ENCODE data around the gene CDC25C.
"Not testable (repeated sequence)": the region's sequence is repeated elsewhere in the genome, so short reads cannot be mapped to it uniquely, and the experiment has no call there.

CDC25C gene

DNA sequence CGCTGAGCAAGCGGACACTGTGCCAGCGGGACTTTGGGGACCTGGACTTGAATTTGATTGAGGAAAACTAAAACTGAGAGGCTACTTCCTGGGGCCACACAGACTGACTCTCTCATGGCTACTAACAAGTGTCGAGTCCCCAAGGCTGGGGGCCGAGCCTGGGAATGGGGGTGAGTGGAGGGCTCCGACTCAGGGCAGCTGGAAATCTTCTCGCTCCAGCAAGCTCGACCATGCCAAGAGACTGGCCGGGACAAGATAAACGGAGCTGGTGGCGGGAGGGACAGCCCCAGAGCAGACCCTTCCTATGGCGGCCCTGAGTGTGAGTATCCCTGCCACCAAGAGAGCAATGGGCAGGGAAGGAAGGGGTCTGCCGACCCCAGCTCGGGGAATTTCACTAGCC, 15.3 kb upstream of the CDC25C start:
- DNase-seq (ENCODE audit: low read depth in 1 of 2, low spot score in 1 of 2), result no peak

DNA sequence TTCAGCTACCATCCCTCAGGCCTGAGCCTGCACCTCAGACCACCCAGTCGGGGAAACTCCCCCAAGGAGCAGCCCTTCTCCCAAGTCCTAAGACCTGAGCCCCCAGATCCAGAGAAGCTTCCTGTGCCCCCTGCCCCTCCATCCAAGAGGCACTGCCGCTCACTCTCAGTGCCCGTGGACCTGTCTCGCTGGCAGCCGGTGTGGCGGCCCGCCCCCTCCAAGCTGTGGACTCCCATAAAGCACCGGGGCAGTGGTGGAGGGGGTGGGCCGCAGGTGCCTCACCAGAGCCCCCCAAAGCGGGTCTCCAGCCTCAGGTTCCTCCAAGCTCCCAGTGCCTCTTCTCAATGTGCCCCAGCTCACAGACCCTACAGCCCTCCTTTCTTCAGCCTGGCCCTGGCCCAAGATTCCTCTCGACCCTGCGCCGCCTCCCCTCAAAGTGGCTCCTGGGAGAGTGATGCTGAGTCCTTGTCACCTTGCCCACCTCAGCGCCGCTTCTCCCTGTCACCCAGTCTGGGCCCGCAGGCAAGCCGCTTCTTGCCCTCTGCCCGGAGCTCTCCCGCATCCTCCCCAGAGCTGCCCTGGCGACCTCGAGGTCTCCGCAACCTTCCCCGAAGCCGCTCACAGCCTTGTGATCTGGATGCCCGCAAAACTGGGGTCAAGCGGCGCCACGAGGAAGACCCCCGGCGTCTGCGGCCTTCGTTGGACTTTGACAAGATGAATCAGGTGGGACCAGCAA, 13.5 kb upstream of the CDC25C start:
- no peak for DNase-seq (ENCODE audit: low read depth in 1 of 2, low spot score in 1 of 2)

DNA sequence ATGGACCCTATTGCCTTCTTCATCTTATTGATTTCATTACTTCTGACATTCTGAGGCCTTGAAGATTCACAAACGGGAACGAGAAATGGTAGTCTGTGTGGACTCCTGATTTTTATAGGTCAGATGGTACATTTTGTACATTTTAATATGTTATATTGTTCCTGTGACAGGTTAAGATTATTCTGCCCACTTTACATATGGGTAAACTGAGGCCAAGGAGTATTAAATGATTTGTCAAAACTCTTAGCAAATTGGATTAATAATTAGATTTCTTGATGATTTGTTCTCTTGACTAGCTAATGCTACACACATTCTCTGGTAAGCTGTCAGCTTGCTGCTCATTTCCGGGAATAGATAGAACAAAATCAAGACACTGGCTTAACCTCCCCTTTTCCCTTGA, 8.4 kb upstream of the CDC25C start:
- no peak for DNase-seq (ENCODE audit: low read depth in 1 of 2, low spot score in 1 of 2)

DNA sequence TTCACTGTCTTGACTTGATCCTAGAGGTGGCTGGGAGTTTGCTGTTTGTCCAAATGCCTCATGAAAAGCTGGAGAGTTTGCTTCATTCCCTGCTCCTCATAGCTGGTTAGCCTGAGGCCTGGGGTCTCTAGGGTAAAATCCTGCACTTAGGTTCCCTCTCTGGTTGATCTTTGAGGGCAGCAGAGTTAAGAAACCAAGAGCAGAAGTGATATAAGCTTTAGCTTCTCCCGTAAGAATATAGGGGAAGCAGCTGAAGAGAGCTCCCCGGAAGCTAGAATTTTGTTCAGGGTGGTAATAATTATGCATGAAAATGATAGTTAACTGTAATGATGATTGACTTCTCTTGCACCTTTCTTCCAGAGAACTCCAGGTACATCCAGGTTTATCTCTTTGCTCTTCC, 7.9 kb upstream of the CDC25C start:
- DNase-seq (ENCODE audit: low read depth in 1 of 2, low spot score in 1 of 2), result no peak

DNA sequence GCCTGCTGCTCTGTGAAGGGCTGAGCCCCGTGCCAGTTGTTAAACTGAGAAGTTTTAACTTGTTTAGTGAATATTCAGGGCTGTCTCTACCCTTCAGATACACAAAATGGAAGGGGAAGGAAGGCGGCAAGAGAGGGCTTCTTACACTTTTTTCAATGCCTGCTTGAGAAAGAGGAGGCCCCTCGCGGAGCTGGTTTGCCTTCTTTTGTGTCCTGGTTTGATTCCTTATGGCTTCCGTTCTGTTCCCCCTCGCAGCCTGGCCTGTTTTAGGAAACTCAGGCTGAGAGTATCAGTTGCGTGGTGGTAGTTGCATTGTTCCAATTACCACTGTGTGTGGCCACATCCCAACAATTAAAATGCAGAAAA, 7.5 kb upstream of the CDC25C start:
- DNase-seq (ENCODE audit: low read depth in 1 of 2, low spot score in 1 of 2), result no peak

DNA sequence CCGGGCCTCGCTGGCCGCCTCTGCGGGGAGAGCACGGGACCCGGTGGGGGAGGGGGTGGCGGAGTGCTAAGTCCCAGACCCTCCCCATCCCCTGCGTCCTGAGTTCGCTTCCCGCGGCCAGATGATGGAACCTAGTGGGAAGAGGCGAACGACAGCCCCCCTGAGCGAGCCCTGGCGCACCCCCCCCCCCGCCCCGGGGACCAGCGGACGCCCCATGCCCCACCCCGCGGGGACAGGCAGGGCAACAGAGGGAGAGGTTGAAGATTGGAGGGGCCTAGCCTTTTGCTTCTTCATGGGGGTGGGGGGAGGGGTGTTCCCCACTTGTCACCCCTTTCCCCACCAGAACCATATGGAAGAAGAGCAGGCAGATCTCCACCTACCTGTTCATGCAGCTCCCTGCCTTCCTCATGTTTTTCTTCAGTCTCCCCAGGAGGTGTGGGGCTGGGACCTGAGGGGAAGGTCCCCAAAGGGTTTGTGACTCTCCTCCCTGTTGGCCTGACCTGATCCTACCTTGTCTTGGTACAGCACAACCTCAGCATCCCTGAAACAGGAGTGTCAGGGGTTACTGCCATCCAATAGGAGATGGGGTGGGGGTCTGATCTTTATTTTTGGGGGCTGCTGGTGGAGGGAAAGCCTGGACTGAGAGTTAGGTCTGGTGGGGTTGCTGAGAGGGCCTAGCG, 6.9 kb upstream of the CDC25C start:
- no peak for DNase-seq (ENCODE audit: low read depth in 1 of 2, low spot score in 1 of 2)

DNA sequence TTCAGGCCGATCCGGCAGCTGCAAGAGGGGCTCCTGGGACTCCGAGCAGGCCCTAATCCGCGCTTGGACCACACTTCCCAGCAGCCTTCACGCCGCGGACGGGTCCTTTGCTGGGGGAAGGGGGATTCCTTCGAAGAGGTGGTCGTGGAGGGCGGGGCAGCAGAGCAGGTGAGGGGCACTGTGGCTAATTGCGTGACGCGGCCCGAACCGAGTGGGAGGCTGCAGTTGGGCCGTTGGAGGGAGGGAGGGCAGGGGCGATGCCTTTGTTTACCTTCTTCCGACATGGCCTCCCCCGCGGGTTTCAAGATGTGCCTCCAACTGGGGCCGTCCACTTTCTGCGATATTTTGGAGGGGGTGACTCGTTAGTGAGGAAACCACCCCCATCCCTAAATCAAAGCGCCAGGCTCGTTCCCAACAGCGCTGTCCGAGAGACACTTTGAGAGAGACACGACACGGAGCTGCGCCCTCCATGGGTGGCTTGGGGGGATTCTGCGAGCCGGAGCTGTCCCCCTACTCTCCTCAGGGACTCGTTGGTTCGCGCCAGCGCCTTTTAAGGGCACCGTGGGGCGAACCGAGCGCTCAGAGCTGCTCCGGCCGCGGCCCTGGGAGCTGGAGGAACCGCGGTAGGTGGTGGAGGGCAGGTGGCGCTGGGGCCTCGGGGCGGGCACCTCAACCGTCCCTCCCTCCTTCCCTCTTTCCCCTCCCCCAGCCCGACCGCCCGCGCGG, 6.2 kb upstream of the CDC25C start, which contains the start of gene FAM53C:
FAM53C (plus strand) TSS at position 582 of the 726 bp plus-strand sequence. CDS start 3,070 bp downstream, outside the sequence.
- DNase-seq (ENCODE audit: low read depth in 1 of 2, low spot score in 1 of 2), result peak; percentile 89 to 92

DNA sequence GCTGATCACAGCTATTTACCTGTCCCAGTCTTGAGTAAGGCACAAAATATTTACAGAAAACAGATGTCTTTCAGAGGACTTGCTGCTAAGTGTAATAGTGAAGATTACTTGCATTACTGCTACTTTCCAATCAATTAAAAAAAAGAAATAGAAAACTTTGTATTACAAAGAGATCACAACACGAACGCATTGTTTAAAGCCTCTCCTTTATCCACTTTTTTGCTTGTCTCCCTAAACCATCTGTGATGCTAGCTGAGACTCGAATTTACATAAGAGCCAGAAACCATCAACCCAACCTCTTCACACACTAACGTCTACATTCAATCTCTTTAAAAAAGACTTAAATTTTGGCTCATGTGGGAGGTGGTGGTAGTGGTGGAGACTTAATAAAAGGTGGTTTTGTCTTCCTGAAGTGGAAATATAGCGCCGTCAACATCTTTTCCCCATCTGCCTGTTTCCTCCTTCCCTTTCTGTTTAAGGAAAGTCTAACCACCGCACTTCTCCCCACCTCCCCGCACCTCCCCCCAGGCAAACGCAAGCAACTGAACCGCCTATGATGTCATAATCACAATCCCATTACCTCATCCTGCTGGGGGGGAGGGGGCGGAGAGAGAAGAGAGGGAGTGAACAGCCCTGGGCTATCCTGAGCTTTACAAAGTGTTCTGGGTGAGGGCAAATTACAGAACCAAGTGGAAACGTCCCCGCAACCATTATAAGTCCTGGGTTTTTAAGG, 5.5 kb upstream of the CDC25C start:
- DNase-seq (ENCODE audit: low read depth in 1 of 2, low spot score in 1 of 2), result no peak

DNA sequence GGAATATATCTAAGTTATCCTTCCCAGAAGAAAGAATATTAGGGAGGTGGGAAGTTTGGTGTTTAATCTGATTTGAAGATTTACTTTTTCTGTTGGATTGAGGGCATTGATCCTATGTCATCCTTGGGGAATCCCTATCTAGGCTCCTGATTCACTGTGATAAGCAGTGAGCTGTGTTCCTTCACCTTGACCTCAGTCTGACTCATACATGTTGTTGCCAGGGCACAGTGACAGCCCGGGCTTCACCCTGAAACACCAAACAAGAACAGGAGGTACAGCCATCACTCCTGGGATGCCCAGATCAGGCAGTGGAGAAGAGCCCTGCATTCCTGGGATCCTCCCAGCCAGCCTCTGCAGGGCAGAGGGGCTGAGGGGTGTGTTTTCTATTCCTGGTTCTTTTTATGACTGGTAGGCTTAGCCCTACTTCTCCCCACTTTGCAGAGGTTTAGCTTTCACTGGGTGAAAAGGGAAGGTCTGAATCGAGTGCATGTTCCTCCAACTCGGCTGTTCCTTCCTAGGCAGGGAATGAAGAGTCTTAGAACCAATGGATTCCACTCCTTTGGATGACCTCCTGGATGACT, 3.4 kb upstream of the CDC25C start:
- DNase-seq (ENCODE audit: low read depth in 1 of 2, low spot score in 1 of 2), result no peak

DNA sequence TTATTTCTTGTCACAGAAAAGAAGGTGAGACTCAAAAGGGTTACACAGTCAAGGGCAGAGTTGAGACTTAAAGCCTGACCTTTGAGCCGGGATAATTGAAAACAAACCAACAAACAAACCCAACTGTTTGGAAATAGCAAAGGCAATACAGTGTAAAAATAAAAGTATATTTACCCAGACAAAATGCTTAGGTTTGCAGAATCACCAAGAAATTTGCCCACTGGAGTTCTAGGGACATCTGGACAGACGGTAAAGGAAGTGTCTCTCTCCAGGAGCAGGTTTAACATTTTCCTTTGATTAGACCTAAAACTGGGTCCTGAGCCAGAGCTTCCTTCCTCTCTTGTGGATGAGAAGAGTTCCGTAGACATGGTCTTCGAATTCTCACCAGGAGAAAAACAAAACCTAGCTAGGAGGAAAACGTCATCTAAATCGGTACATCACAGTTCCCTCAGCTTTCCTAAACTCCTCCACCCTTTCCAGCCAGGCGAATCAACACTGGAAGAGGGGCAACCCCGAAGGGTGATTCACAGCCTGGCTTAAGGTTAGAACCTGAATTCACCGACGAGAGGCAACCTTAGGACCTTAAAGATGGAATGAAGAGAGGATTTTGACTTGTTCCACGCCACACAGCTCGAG, 673 bp downstream of the CDC25C start:
- no peak for DNase-seq (ENCODE audit: low read depth in 1 of 2, low spot score in 1 of 2)

DNA sequence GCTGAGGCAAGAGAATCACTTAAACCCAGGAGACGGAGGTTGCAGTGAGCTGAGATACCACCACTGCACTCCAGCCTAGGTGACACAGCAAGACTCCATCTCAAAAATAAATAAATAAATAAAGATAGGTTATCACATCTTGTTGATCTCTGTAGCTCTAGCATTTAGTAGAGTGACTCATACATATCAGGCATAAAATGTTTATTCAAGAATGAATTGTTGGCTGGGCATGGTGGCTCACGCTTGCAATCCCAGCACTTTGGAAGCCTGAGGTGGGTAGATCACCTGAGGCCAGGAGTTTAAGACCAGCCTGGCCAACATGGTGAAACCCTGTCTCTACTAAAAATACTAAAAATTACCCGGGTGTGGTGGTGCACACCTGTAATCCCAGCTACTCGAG, 13.4 kb downstream of the CDC25C start:
- not testable (repeated sequence) for DNase-seq (ENCODE audit: low read depth in 1 of 2, low spot score in 1 of 2)

DNA sequence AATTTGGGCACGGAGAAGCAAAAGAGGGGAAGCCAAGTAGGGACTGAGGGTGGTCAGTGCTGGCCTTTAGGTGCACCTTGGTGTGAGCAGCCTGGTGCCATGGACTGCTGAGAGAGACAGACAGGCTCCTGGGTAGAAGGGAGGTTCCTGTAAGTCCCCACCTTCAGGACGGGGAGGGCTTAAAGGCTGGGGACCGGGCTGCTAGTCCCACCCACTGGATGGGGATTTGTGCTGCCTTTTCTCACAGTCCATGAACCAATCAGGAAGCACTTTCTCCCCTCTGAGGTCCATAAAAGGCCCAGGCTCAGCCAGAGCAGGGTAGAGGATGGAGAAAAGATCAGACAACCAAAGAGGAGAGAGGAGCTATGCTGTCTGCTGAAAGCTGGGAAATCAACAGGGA, 15.2 kb downstream of the CDC25C start:
- no peak for DNase-seq (ENCODE audit: low read depth in 1 of 2, low spot score in 1 of 2)

DNA sequence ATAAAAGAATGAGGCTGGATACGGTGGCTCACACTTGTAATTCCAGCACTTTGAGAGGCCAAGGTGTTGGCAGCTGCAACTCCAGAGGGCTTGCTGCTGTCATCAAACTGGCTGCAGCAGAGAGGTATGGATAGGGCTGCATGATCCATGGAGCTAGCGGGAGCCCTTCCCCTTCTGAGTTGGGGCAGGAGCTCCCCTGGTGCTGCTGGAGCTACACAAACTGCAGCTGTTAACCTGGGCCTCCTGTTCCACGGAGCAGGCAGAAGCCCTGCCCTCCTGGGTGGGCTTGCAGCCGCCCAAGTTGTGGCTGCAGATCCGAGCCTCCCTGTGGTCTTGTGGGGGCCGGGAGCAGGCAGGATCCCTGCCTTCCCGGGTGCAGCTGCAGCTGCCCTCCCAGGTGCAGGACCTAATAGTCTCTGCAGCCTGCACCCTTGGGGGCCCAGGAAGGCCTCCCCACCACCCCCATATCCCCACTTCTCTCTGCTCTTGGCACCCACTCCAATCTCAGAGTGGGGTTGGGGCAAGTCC, 15.8 kb downstream of the CDC25C start:
- DNase-seq (ENCODE audit: low read depth in 1 of 2, low spot score in 1 of 2), result no peak

DNA sequence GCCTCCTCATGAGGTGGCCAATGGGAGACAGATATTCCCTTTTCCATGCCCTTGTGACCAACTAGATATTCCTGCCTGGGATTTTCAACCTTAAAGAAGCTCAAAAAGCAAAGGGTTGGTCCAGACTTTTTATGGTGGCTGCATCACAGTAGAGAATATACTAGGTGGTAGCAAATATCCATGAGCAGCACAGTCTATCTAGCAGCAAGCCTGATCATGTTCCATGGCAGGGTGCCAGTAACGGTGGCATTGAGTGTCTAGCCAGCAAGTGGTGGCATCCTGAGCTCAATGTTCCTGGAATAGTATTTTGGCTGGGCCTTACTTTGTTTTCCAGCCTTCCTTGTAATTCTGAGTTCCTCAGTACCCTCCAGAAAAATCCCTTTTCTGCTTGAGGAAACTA, 25.8 kb downstream of the CDC25C start:
- no peak for DNase-seq (ENCODE audit: low read depth in 1 of 2, low spot score in 1 of 2)

DNA sequence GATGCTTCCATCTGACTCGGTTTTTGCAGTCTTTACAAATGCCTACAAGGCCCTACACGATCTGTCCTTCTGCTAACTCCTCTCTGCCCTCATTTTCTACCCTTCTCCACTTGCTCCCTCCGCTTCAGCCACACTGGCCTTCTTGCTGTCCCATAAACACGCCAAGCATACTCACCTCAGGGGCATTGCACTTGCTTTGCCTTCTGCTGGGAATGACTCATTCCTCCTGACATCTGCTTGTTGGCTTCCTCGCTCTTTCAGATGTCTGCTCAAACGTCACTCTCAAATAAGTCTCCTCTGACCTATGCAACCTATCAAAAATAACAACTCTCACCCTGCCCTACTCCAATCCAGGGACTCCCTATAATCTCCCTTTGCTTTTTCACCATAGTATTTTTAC, 28.2 kb downstream of the CDC25C start:
- no peak for DNase-seq (ENCODE audit: low read depth in 1 of 2, low spot score in 1 of 2)

DNA sequence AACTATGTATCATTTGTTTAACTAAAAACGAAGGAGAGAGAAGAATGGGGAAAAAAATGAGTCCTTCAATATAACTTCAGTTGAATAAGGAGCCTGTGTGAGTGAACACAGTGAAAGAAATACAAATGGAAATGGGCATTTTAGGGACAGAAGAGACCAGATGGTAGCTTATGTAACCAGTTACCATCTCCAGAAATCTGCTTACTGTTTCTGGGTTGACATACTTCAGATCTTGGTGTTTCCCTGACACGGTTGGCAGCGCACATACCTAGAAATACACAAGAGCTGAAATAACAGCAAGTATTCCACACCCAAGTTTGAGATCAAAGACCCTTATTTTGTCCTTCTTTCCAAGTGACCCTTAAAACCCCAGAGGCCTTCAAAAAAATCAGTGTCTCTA, 42.3 kb downstream of the CDC25C start:
- DNase-seq (ENCODE audit: low read depth in 1 of 2, low spot score in 1 of 2), result no peak

DNA sequence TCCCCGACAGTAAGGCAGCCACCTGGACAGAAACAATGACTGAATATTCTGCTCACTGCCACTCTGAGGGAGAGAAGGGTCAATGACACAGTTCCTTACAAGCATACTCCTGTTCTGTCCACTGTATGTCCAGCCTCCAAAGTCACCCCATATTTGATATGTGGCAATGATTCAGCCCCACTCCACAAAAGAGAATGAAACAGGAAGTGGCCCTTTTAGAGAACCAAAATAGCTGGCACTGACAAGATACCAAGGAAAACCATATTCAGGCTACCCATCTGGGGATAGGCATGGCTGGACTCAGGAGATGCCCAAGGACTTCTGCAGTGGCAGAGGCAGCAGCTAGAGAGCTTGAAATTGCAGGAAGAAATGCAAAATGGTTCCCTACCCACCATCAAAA, 44.4 kb downstream of the CDC25C start:
- no peak for DNase-seq (ENCODE audit: low read depth in 1 of 2, low spot score in 1 of 2)

DNA sequence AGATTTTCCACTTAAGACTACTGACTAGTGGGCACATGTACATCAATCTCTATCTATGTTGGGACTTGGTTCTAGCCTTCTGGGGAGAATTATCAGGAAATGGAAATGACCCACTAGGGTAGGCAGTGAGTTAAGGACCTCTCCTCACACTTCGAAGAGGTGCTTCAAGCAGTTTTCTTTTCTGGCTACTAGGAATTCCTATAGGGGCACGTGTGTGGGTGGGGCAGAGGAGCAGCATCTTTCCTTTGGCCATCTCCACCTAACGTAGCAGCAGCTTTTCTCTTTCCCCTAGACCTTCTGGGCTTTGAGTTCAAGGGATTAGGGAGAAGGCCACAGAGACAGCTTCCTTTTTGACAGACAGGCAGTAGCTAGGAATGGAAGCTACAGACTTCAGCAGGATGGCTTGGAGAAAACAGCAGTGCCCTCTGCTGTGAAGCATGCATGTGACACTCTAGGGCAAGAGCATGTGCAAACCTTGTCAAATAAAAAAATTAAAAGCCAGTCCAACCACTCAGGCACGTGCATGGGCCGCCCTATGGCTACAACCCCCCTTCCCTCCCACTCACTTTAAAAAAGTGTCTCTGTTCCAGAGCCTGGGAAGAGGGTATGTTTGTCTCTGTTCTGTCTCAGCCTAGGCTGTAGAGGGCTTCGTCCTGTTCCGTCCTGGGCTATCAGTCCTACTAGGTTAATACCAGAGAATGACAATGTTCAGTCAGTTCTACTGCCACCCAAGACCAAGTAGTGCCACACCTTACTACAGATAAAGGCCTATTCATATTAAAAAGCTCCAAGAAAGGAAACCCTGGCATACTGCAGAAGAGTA, 48.5 kb downstream of the CDC25C start:
- no peak for DNase-seq (ENCODE audit: low read depth in 1 of 2, low spot score in 1 of 2)

DNA sequence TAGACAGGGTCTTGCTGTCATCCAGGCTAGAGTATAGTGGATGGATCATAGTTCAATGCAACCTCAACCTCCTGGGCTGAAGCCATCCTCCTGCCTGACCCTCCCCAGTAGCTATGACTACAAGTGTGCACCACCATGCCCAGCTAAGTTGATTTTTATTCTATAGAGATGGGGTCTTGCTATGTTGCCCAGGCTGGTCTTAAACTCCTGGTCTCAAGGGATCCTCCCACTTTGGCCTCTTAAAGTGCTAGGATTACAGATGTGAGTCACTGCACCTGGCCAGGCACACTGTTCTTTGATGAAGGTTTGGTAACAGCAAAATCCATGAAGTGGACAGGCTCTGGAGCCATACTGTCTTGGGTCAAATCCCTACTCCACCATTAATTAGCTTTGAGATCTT, 50.7 kb downstream of the CDC25C start:
- DNase-seq (ENCODE audit: low read depth in 1 of 2, low spot score in 1 of 2), result no peak

Measured in stimulated activated CD4-positive, alpha-beta T cell treated with anti-CD3 and anti-CD28 coated beads, Interleukin-15, amount 100 ng/mL, for 1 hour (primary cell).